ENCODE results near the gene IL7R.

DNA sequence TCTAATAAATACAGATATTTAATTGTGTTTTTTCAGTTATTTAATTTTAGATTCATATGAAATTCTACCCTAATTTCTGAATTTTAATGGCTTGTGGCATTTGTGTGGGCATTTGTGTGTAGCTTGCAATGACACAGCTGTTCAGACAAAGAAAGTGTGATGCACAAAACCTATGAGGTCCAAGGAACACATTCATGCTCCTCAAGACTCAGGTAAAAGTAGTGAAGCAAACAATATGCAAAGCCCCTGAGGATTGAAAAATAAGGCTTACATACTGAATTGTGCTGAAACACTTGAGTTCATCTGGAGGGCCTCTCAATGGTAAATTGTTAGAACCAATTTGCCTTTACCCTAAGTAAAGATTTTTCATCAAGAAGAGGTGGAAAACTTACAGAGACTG lies 28.1 kb downstream of the IL7R start:
- TF ChIP-seq TAF1 (IDR thresholded peaks at IDR 0.05; ENCODE audit: low read depth) = no peak
- TF ChIP-seq CEBPB (IDR thresholded peaks at IDR 0.05) = no peak
- no peak for TF ChIP-seq EP300 (IDR thresholded peaks at IDR 0.05; ENCODE audit: borderline replicate concordance)
- no peak for TF ChIP-seq ZBTB7A (IDR thresholded peaks at IDR 0.05; ENCODE audit: low read depth)
- TF ChIP-seq EGR1 (IDR thresholded peaks at IDR 0.05) = no peak
- TF ChIP-seq CREB1 (IDR thresholded peaks at IDR 0.05; ENCODE audit: low read depth) = no peak
- TF ChIP-seq TCF12 (IDR thresholded peaks at IDR 0.05; ENCODE audit: low read depth) = no peak
- TF ChIP-seq RAD21 (IDR thresholded peaks at IDR 0.05; ENCODE audit: low read depth) = no peak

Data from Ishikawa (cell line).